Stimulated activated CD8-positive, alpha-beta memory T cell treated with anti-CD3 and anti-CD28 coated beads, Interleukin-15, amount 100 ng/mL, for 48 hours (primary cell): ENCODE results near the gene KRT12.
A peak's percentile ranks its signal among the peaks of the same experiment; 100 is the strongest.

Experiments used
- DNase-seq, 2 donors: peaks; one replicate each; pipeline ENCODE4 v3.0.0-alpha.2; 2020; ENCODE audit warnings: low read depth in 2 of 2

The KRT12 gene

DNA sequence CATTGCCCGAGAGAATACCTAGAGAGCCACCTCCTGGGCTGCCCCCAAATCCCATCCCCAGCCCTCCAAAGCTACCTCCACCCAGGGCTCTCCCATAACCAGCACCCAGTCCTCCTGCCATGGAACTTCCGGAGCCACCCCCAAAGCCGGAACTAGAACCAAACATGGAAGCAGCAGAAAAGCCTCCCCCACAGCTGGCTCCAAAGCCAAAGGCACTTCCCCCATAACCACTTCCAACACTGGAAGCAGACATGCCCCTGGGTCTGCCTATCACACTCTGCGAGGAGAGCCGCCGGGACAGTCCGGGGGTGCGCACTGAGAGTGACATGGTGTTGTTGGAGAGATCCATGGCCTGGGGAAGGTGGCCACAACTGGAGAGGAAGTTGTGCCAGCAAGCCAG is at the start of gene KRT12:
Gene KRT12, minus strand, starts transcription at position 386 of the 400 bp plus-strand sequence. Its CDS starts 37 bp downstream, at position 349.
- no peak for DNase-seq

DNA sequence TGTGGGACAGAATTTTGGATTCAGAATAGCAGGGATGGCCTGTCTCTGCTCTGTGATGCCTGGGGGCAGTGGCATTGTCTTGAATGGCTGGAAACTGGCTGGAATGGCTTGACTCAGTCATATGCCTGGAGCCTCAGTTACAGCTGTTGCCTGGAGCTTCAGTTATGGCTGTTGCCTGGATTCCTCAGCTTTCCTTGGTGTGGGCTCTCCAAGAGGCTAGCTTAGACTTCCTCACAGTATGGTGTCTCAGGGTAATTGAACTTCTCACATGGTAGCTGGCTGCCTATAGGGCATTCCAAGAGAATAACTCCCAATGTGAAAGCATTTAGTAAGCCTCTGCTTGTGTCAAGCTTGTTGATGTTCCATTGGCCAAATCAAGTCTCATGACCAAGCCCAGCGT is 49.3 kb upstream of the KRT12 start:
- DNase-seq = no peak

DNA sequence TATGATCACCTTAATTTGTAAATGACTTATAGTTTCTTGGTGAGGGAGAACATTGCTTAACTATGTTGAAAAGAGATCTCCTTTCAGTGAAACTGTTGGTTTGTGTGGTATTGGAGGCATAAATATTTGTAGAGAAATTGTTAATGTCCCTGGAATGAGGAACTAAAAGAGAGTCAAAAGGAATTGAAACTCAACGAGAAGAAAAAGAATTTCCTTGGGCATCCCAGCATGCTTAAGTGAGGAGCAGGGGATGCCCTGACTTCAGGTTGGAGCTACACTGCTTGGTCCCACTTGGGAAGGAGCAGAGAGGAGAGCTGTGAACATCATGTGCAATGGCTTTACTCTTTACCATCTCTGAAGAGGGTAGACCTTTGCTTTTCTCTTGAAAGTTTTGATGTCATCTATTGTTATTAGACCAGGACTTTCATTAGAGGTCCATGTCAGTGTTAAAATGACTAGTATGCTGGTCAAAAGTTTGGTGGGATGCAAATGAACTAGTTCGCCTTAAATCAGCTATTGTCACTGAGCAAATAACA is 48.8 kb upstream of the KRT12 start:
- DNase-seq = no peak

DNA sequence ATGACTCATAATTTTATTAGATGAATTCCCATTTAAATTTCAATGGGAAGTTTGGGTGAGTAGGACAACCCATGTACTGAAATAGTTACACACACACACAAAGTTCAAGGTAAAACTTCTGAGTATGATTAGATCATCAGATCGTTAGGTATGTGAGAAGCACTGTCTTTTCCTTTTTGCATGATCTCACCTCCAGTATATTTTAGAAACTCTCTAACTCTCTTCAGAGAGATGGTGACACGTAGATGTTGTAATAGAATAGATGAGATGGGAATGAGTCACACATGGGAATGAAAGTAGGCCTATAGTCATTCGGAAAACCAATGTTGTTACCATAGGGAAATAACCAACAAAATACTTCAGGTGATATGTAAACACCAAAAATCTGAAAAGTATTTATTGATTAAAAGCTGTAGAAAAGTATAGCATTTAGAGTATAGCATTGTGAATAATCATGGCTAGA is 48.2 kb upstream of the KRT12 start:
- no peak for DNase-seq

DNA sequence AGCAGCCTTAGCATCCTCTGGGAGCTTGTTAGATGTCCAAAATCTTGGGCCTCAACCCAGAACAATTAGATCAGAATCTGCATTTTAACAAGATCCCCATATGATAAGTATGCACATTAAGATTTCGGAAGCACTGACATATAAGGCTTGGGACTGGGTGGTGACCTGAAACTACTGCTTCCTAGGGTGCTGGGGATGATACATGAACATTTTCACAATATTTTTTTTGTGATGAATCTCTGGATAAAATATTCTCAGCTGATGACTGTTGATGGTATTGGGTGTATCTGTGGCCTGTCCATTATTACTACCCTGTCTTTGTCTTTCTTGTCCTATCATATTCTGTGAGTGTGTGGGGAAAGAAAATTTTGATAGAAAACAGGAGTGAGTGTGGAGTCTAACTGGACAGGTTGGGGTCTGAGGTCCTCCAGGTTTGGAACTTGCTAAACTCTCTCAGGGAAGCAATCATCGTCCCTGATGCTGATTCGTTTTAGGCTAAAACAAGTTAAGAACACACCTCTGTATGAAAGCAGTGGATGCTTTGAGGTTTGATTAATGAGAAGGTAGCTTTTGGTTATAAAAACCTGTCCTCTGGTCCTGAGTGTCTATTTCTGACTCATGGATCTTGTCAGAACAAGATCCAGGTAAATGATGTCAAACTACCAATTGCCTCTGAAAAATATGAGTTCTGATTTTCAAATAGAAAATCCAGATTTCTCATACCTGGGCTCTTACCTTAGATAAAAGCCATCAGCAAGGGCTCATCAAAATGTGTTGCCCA is 47.2 kb upstream of the KRT12 start:
- no peak for DNase-seq

DNA sequence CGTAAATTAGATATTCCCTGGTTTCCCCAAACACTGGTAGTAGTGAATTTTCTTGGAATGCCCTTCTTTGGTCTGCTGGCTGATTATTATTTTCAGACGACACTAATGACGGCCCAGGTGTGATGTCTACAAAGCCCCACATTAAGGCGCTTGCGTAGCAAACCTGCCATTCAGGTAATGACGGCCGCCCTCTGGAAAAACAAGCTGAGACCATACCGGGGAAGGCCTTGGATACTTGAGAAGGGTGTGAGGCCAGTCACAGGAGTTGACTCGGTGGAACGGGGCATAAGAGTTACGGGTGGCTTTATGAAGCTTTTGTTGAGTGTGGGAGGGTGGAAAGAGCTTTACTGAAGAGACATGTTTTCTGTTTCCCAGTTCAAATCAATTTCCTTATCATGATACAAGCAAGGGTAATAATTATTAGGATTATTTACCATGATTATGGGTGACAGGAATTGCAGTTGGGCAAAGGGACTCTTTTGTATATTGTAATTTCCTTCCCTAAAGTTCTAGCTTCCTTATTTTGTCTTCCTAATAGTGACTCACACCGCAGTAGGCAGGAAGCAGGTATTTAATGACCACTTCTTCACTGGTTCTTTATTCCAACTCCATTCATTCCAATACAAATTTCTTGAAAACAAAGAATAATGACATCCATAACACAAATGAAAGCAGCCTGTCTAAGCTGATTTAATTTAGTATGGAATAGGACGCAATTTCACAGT is 45.6 kb upstream of the KRT12 start:
- no peak for DNase-seq

DNA sequence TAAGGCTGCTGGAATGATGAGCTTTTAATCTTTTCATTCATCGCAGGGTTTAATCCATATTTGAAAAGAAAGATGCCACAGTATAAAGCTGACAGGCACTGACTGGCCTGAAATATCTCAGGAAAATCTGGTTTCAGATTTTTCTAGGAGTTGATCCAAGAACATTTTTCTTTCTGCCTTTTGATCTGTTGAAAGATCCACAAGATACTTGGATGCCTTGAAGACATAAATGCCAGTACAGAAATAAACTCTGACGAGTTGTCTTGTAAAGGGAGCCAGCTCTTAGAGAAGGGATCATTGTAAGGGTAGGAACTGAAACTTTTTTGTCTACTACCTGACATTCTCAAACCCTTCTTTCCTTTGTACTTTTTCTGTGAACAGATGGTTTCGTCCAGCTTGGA is 43.4 kb upstream of the KRT12 start:
- no peak for DNase-seq

DNA sequence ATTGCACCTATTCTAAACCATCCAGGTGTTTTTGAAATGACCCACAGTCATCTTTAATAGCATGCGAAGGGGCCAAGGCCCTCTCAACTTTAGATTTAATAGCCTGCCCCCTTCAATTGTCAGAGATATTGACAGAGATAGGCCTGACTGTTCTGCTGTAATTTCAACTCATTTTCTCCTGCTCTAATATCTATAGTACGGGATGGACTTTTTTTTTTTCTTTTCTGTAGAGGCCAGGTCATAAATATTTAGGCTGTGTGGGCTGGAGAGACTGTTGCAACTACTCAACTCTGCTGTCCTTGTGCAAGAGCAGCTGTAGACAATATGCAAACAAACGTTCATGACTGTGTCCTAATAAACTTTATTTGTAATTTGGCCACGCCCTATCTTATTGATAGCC is 42.7 kb upstream of the KRT12 start:
- DNase-seq = no peak

DNA sequence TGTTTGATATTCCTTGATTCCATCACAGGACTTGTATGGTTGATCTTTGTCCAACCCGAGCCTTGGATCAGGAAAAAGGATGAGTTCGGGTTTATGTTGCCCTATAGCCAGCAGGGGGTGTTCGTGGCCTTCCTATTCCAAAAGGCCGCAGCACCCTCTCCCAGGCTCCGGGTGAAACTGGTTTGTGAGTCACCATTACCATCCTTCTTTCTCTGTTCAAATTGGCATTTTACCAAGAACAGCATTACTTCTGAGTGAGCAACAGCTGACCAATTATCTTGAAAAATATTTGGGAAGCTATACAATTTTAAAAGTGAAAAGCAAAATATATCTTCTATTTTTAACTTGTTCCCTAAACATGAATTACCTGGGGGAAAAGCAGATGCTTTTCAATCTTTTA is 42.3 kb upstream of the KRT12 start:
- peak; percentile 36 to 44 for DNase-seq

DNA sequence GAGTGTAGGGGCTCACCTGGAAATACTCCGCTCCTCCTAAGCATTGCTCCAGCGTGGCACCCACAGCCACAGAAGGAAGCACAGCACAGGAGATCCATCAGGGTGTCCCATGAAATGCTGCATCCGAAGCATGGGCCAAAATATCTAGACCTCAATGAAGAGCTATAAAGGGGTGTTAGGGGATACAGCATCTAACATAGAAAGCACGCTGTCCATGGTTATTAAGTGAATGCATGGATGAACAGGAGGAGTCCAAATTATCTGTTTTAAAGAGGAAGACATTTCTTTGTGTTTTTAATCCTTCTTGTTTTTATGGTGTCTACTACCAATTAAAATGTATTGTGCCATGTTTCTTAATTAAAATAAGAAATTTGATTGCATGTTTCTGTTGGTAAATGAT is 39.6 kb upstream of the KRT12 start:
- no peak for DNase-seq

DNA sequence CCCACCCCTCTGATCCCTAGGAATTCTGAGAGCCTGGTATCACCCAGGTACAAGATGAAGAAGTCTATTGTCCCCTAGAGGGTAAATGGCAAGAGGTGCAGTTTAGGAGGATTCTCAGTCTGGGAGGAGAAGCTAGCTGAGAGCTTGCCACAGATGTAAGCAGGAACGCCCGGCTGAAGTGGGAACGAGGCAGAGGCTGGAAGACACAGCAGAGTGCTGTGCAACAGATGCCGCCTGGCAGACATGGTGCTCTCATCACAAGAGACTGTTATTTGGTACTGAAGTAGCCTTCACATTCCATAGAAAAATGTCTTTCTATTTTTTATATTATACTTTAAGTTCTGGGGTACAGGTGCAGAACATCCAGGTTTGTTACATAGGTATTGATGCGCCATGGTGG is 38.3 kb upstream of the KRT12 start:
- no peak for DNase-seq

DNA sequence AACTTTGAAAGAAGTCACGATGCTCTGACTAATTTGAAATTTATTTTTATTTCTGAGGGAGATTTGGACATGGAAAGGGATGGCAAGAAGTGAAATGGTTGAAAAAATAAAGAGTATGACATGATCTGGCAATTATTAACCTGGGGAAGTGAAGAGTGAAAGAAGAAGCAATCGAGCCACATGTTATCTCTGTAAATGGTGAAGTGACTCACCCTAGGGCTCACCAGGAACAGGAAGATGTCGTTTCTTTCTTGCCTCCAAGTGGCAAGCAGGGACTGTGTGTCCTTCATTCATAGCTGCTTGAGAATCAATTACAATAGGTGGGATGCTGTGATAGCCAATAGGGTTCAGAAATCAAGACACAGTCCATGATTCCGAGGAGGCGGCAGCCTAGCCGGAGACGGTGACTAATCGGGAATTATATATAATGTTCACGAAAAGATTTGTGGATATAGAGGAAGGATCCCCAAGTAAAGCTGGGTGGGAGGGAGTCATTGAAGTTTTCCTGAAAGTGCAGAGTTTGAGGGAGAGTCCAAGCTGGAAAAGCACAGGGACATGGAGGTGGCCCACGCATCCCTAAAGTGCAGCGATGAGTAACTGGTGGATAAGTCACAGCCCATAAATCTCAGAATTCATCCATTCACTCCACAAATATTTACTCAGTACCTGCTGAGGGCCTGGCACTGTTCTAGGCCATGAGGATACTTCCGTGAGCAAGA is 36.3 kb upstream of the KRT12 start:
- no peak for DNase-seq

DNA sequence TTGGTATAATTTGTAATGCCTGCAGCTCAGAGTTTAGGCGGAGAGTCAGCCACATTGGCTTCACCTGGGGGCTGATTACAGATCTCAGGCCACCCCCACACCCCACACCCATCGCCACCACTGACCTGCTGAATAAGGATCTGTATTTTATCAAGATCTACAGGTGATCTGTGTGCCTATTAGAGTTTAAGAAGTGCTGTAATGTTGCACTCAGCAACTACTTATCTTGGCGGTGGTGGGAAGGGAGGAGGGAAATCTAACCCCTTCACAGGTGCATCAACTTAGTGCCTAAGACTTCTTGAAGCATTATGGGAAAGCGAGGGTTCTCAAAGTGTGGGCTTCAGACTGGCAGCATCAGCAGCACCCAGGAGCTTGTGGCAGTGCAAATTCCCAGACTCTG is 35.5 kb upstream of the KRT12 start:
- no peak for DNase-seq

DNA sequence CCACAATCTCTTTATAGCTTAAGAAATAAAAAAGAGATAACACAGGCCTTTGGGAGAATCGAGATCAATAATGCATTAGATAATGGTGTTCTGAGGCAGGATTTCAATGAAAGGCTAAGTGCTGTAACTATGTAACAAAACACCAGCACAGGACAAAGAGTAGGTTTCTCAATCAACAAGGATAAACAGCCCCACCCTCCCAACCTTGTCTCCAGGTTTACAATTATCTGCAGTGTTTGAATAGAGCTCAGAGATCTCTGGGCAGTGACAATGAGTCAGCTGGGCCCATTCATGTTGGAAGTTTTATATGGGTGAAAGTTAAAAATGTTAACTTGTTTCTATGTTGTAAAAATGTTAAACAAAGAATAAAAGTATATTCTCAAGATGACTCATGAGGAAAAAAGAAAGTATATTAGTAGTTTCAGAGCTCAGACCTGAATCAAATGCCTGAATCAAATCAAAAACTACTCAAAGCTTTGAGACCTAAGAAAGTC is 35.0 kb upstream of the KRT12 start:
- DNase-seq = no peak

DNA sequence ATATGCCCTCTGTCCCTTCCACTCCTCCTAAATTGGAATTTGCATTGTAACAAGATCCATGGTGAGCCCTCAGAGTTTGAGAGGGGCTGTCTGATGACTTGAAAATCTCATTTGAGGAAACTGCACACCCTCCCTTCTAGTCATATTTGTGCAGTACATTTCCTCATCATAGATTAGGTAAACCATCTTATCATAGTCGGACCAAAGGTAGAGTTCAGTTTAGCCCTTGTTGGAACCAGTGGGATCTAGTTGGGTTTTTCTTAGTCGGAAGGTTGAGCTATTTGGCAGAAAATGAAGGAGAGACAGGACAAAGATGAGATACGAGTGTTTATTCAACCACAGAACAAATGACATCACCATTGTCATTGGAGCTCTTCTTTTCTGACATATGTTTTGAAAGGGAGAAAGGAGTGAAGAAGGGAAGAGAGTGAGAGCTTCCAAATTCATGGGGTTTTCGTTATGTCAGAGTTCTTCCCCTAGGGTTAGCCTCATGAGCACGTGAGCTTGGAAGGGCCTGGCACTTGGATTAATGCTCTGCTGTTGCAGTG is 33.9 kb upstream of the KRT12 start:
- no peak for DNase-seq

DNA sequence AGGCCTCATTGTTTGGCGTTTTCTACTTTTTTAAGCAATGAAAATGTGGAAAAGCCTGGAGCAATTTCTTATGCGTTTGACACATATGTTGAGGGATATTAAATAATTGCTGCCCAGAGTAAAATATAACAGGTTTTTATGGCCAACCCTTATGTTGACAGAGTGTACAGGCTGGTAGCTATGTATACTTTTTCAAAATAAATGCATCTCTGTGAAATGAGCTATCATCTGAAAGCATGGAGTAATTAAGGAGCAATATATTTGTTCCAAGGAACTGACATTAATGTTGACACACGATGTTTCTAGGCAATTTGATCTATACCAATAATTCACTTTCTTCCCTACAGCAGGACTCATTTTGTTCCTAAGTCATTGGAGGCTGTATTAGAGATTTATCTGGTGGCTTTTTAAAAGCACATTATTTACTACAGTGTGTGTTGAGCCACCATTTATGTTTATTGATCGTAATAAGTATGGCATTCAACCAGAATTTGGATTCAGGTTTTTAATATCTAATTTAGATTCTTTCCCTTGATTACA is 30.0 kb upstream of the KRT12 start:
- DNase-seq = no peak

DNA sequence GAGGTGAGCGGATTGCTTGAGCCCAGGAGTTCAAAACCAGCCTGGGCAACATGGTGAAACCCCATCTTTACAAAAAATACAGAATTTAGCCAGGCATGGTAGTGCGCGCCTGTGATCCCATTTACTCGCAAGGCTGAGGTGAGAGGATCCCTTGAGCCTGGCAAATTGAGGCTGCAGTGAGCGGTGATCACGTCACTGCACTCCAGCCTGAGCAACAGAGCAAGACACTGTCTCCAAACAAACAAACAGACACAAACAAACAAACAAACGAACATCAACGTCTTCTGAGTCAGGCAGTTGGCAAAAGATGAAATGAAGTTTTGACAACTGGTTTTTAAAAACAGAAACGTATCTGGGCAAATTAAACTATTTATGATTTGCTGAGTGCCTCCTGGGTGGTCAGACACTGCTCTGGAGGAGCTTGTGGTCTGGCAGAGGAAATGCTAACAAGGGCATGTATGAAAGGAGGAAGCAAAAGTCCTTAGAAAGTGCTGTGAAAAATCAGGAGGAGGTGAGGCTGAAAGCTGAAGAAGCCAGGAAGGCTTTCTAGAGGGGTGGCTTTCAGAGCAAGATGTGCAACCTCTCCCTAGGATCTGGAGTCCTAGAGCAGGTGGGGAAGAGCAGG is 28.2 kb upstream of the KRT12 start:
- DNase-seq = no peak

DNA sequence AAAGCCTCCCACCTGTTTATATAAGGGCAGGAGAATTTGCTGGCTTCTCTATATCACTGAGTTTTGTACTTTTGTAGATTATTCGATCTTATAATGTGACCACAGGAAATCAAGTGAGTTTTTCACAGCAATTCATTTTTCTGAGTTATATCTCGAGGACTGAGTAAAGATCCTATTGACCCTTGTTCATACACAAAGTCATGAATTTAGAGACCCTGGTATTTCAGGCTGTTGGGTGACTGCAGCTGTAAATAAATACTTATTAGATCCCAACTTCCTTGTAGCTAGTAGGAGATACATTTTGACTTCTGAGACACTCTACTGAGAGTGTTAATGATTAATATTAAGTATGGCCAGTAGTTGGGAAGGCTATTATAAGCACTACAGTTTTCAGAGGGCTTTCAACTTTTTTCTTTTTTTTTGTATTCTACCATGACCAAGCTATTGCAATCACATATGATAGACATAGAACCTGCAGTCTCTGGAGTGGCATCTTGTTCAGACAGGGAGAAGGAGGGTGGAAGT is 21.2 kb upstream of the KRT12 start:
- DNase-seq = no peak

DNA sequence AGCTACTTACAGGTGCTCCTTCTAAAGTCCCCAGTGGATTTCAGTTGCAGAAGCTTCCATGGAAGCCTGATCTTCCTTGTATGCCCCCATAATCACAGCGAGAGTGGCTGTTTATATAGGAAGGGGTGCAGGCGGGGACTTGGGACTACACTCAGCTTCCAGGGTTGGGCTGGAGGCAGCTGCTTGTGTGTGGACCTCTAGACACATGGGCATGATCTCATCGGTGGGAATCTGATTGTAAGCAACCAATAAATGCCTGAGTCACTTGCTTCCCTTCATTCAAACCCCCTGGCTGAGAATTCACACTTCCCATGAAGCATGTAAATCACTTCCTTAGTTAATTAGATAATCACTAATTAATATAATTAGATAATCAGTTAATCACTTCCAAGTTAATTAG is 19.1 kb upstream of the KRT12 start:
- DNase-seq = no peak

DNA sequence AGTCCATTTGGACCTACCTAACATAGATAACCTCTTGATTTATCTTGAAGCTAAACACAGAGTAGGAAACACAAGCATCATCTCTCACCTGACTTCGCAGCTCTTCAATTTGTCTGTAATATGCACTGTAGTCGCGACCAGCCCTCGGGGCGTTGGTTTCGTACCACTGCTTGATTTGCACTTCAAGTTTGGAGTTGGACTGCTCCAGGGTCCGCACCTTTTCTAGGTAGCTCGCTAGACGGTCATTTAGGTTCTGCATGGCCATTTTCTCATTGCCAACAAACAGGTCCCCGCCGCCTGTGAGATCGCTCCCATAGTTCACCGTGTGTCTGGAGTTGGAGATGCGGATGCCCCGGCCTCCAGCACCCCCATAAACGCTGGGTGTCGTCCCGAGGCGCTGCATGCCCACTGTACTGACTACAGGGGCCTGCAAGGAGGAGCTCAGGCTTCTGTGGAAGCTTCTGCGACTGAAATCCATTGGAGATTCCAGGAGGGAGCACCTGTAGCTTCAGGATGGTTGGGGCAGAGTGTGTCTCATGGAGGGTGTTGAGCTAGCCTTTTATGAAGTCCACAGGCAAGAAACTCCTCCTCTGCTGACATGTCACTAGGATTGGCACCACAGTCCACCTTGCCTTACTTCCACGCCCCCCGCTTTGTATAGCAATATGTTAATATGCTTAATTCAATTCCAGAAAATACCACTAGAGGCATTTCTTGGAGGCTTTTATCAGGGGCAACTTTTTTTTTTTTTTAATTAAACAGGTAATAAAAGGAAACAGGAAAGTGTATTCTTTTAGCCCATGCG is 17.9 kb upstream of the KRT12 start, which contains the start of gene KRT20:
Gene KRT20, minus strand, starts transcription at position 535 of the 805 bp plus-strand sequence. Its CDS starts 57 bp downstream, at position 478.
- no peak for DNase-seq
